ENCODE results near the gene PFDN6. TPM values are rescaled to one million over a fixed set of nuclear protein-coding genes. Genes with fewer than 3 reads are reported as not detected.

PFDN6 gene
- total and polyA plus RNA-seq, 9 of the 15 experiments (the other 6 are each of a cell fraction or from before 2014, with no cell fraction given), result 6.8 to 475 (median 216) TPM

- TF ChIP-seq, protein P1, sequence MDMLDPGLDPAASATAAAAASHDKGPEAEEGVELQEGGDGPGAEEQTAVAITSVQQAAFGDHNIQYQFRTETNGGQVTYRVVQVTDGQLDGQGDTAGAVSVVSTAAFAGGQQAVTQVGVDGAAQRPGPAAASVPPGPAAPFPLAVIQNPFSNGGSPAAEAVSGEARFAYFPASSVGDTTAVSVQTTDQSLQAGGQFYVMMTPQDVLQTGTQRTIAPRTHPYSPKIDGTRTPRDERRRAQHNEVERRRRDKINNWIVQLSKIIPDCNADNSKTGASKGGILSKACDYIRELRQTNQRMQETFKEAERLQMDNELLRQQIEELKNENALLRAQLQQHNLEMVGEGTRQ (CRISPR knock-in tag; IDR thresholded peaks at IDR 0.05), result no peak
- TF ChIP-seq JUNB (CRISPR knock-in tag; conservative IDR thresholded peaks at IDR 0.05) (no peak), ATF1 (CRISPR knock-in tag; IDR thresholded peaks at IDR 0.05) (peak; percentile 30; the same call in 1 of the 2 replicates), ATF1 (tag; IDR thresholded peaks at IDR 0.05) (peak; percentile 87), MEIS2 (IDR thresholded peaks at IDR 0.05; ENCODE audit: partially characterized antibody) (peak; percentile 43), NCOA6 (IDR thresholded peaks at IDR 0.05) (peak; percentile 20; the same call in 1 of the 2 replicates), ZNF324 (CRISPR knock-in tag; IDR thresholded peaks at IDR 0.05) (peak; percentile 58; the same call in 1 of the 2 replicates), SNIP1 (IDR thresholded peaks at IDR 0.05; ENCODE audit: low read depth) (no peak), RUNX1 (IDR thresholded peaks at IDR 0.05; ENCODE audit: low read depth) (0 out of 2 replicates have a peak, but pooled peaks have one; percentile 21), NRF1 (conservative IDR thresholded peaks at IDR 0.05 in 1 of 2, IDR thresholded peaks at IDR 0.05 in 1 of 2) (peak; percentile 78 to 82), RBM14 (IDR thresholded peaks at IDR 0.05; ENCODE audit: borderline replicate concordance, insufficient read depth, low read depth, low read length) (peak; percentile 54; the same call in 1 of the 2 replicates), ZNF184 (CRISPR knock-in tag; IDR thresholded peaks at IDR 0.05) (no peak), ARID2 (IDR thresholded peaks at IDR 0.05) (0 out of 2 replicates have a peak, but pooled peaks have one; percentile 32), CEBPB (tag; IDR thresholded peaks at IDR 0.05) (no peak), SMARCA4 (IDR thresholded peaks at IDR 0.05) (no peak), HDAC3 (IDR thresholded peaks at IDR 0.05; ENCODE audit: borderline replicate concordance, partially characterized antibody) (no peak), ZNF707 (CRISPR knock-in tag; conservative IDR thresholded peaks at IDR 0.05) (no peak), SRF (CRISPR knock-in tag; IDR thresholded peaks at IDR 0.05) (peak in 1 of 2 experiments; percentile 46; a peak in 1 of 4 replicates), RBFOX2 (IDR thresholded peaks at IDR 0.05; ENCODE audit: low read depth, low read length) (peak; percentile 88), ZFP36 (IDR thresholded peaks at IDR 0.05; ENCODE audit: low read depth, low read length, partially characterized antibody) (peak; percentile 4), ZNF79 (CRISPR knock-in tag; IDR thresholded peaks at IDR 0.05; ENCODE audit: low read depth) (no peak), ETV1 (tag; conservative IDR thresholded peaks at IDR 0.05; ENCODE audit: low read depth) (no peak; the same call in 1 of the 2 replicates), SUPT5H (IDR thresholded peaks at IDR 0.05) (peak; percentile 91), ILF3 (IDR thresholded peaks at IDR 0.05; ENCODE audit: borderline replicate concordance) (peak; percentile 99), BCL6 (CRISPR knock-in tag; IDR thresholded peaks at IDR 0.05) (0 out of 2 replicates have a peak, but pooled peaks have one; percentile 17), ZNF408 (CRISPR knock-in tag; IDR thresholded peaks at IDR 0.05; ENCODE audit: low read depth) (no peak), TAF15 (IDR thresholded peaks at IDR 0.05; ENCODE audit: low read depth, low read length) (no peak), ZNF143 (CRISPR knock-in tag; IDR thresholded peaks at IDR 0.05) (no peak; the same call in 1 of the 2 replicates), PHF8 (IDR thresholded peaks at IDR 0.05; ENCODE audit: borderline replicate concordance, low read length) (peak; percentile 52; the same call in 1 of the 2 replicates)
- TF ChIP-seq, protein P2, sequence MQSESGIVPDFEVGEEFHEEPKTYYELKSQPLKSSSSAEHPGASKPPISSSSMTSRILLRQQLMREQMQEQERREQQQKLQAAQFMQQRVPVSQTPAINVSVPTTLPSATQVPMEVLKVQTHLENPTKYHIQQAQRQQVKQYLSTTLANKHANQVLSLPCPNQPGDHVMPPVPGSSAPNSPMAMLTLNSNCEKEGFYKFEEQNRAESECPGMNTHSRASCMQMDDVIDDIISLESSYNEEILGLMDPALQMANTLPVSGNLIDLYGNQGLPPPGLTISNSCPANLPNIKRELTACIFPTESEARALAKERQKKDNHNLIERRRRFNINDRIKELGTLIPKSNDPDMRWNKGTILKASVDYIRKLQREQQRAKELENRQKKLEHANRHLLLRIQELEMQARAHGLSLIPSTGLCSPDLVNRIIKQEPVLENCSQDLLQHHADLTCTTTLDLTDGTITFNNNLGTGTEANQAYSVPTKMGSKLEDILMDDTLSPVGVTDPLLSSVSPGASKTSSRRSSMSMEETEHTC (IDR thresholded peaks at IDR 0.05), result peak; percentile 67
Observed at GRCh38 chr6:33276864-33277662, 12.3 kb upstream of the PFDN6 start, which contains the start of gene B3GALT4 (continued).

All from K562 (cell line).